ENCODE results near the gene COCH. TPM values are rescaled to one million over a fixed set of nuclear protein-coding genes. Genes with fewer than 3 reads are reported as not detected.

COCH gene
- total RNA-seq, 2 donors from 2014 or later, result 0.91 to 2.4 TPM

DNA sequence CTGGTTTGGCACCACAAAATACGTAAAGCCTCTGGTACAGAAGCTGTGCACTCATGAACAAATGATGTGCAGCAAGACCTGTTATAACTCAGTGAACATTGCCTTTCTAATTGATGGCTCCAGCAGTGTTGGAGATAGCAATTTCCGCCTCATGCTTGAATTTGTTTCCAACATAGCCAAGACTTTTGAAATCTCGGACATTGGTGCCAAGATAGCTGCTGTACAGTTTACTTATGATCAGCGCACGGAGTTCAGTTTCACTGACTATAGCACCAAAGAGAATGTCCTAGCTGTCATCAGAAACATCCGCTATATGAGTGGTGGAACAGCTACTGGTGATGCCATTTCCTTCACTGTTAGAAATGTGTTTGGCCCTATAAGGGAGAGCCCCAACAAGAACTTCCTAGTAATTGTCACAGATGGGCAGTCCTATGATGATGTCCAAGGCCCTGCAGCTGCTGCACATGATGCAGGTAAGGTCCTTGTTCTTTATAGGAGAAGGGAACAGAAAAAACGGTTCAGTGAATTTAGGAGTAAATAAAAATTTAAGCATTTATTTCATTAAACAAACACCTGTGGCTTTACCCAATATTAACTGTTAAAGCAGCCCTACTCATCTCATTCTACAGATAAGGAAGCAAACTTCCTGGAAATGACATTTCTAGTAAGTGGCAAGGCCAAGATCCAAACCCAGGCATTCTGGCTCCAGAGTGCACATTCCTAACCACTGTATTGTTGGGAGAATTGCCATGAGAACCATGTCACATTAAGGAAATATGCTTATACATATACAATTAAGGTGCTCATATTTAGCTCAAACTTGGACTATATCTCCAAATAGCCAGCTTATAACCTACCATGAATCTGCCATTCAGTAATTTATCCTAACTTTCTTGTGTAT is 11.7 kb downstream of the COCH start:
- no peak overlapping the region for H3K27ac ChIP-seq
- no peak overlapping the region for H3K9ac ChIP-seq (ENCODE audit: low read depth in 2 of 2, low read length in 2 of 2)
- no peaks in the 10 kb centered on the region for H3K4me1 ChIP-seq
- no peaks in the 10 kb centered on the region for H3K9me3 ChIP-seq
- H3K36me3 ChIP-seq, result no peaks in the 10 kb centered on the region
- H3K4me3 ChIP-seq, result no peak overlapping the region
- intact Hi-C loops (cut with DNase I), result no loop called here
- TF ChIP-seq, protein P1, sequence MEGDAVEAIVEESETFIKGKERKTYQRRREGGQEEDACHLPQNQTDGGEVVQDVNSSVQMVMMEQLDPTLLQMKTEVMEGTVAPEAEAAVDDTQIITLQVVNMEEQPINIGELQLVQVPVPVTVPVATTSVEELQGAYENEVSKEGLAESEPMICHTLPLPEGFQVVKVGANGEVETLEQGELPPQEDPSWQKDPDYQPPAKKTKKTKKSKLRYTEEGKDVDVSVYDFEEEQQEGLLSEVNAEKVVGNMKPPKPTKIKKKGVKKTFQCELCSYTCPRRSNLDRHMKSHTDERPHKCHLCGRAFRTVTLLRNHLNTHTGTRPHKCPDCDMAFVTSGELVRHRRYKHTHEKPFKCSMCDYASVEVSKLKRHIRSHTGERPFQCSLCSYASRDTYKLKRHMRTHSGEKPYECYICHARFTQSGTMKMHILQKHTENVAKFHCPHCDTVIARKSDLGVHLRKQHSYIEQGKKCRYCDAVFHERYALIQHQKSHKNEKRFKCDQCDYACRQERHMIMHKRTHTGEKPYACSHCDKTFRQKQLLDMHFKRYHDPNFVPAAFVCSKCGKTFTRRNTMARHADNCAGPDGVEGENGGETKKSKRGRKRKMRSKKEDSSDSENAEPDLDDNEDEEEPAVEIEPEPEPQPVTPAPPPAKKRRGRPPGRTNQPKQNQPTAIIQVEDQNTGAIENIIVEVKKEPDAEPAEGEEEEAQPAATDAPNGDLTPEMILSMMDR (IDR thresholded peaks at IDR 0.05), result no peak
- no peak for DNase-seq
- H3K27me3 ChIP-seq, result no peaks in the 10 kb centered on the region

DNA sequence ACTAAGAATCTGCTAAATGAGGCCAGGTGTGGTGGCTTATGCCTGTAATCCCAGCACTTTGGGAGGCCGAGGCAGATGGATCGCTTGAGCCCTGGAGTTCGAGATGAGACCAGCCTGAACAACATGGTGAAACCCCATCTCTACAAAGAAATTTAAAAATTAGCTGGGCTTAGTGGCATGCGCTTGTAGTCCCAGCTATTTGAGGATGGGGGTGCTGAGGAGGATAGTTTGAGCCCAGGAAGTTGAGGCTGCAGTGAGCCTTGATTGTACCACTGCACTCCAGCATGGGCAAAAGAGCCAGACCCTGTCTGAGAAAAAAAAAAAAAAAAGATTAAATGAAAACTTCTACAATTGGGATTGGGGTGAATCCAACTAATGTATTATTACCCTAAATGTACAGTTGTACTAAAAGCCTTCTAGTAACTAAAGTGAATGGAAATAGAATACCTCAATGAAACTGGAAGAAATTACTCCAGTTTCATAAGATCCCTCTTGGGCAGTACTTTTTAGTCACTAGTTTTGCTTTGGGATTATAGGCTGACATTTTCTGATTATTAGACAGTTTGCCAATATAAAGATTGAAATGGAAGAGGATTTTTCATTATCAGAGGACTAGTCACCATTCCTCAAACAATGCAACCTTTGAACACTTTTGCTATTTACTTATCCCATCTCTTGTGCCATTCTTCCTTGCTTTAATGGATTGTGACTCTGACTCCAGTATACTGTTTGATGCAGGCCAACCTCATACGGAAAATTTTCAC is 14.3 kb downstream of the COCH start:
- no peaks in the 10 kb centered on the region for H3K36me3 ChIP-seq
- H3K9me3 ChIP-seq, result no peaks in the 10 kb centered on the region
- H3K4me3 ChIP-seq, result no peak overlapping the region
- no peak overlapping the region for H3K27ac ChIP-seq
- H3K9ac ChIP-seq (ENCODE audit: low read depth in 2 of 2, low read length in 2 of 2), result no peak overlapping the region
- TF ChIP-seq, protein P1 (IDR thresholded peaks at IDR 0.05), result no peak
- no peaks in the 10 kb centered on the region for H3K4me1 ChIP-seq
- intact Hi-C loops (cut with DNase I), result no loop called here
- H3K27me3 ChIP-seq, result no peaks in the 10 kb centered on the region
- no peak for DNase-seq

GRCh38 chr14:30889244-30889594 is 14.9 kb downstream of the COCH start:
- no peak for DNase-seq
- intact Hi-C loops (cut with DNase I), result no loop called here
- Histone ChIP-seq H3K27ac (no peak overlapping the region), H3K9ac (ENCODE audit: low read depth in 2 of 2, low read length in 2 of 2) (no peak overlapping the region), H3K27me3 (no peaks in the 10 kb centered on the region), H3K4me3 (no peak overlapping the region), H3K4me1 (no peaks in the 10 kb centered on the region), H3K36me3 (no peaks in the 10 kb centered on the region), H3K9me3 (no peaks in the 10 kb centered on the region)
- TF ChIP-seq, protein P1 (IDR thresholded peaks at IDR 0.05), result no peak

DNA sequence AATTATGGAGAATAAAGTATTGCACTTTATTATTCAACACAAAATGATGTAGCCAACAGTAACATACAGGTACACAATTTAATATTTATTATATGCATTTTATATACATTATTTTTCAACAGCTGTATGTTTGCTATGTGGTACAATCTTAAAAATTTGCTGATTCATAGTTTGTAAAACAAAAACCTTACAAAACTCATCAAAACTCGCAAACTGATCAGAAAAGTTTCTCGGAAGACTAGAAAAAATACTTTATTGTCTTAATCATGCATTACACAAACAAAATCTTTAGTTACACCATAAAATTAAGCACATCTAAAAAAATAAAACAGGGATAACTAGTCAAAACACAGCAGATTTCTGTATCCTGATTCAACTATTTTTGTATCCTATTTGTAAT is 19.5 kb downstream of the COCH start:
- DNase-seq, result no peak
- no peaks in the 10 kb centered on the region for H3K4me1 ChIP-seq
- no peaks in the 10 kb centered on the region for H3K27me3 ChIP-seq
- no peak overlapping the region for H3K9ac ChIP-seq (ENCODE audit: low read depth in 2 of 2, low read length in 2 of 2)
- no peak overlapping the region for H3K4me3 ChIP-seq
- TF ChIP-seq, protein P1 (IDR thresholded peaks at IDR 0.05), result no peak
- intact Hi-C loops (cut with DNase I), result no loop called here
- no peak overlapping the region for H3K27ac ChIP-seq
- H3K36me3 ChIP-seq, result no peaks in the 10 kb centered on the region
- no peaks in the 10 kb centered on the region for H3K9me3 ChIP-seq

- Histone ChIP-seq H3K36me3 (no peaks in the 10 kb centered on the region), H3K4me3 (no peak overlapping the region), H3K27me3 (no peaks in the 10 kb centered on the region), H3K27ac (no peak overlapping the region), H3K9ac (ENCODE audit: low read depth in 2 of 2, low read length in 2 of 2) (no peak overlapping the region), H3K9me3 (no peaks in the 10 kb centered on the region), H3K4me1 (no peaks in the 10 kb centered on the region)
- no peak for DNase-seq
- TF ChIP-seq, protein P1 (IDR thresholded peaks at IDR 0.05), result no peak
- intact Hi-C loops (cut with DNase I), result no loop called here
These were observed 20.7 kb downstream of the COCH start for GRCh38 chr14:30894923-30895515.

Measured in colonic mucosa (tissue), 4 donors.